Stimulated activated CD8-positive, alpha-beta memory T cell treated with anti-CD3 and anti-CD28 coated beads, Interleukin-4, amount 100 ng/mL, for 48 hours (primary cell): ENCODE measurements around the gene PAQR5.
"Not testable (repeated sequence)": the region's sequence is repeated elsewhere in the genome, so short reads cannot be mapped to it uniquely, and the experiment has no call there.

Experiments
- DNase-seq: peaks from one replicate; pipeline ENCODE4 v3.0.0-alpha.2; 2020

Gene PAQR5

GRCh38 chr15:69317392-69317841, 18.7 kb downstream of the PAQR5 start:
- no peak for DNase-seq

- DNase-seq, result no peak
Observed at GRCh38 chr15:69318033-69318432, 19.3 kb downstream of the PAQR5 start.

GRCh38 chr15:69319384-69320375, 21.0 kb downstream of the PAQR5 start:
- no peak for DNase-seq

- DNase-seq, result no peak
Observed at GRCh38 chr15:69320977-69321554, 22.4 kb downstream of the PAQR5 start.

- no peak for DNase-seq
Observed at GRCh38 chr15:69323893-69324430, 25.2 kb downstream of the PAQR5 start.

- no peak for DNase-seq
Observed at GRCh38 chr15:69324565-69324964, 25.9 kb downstream of the PAQR5 start.

- no peak for DNase-seq
Observed at GRCh38 chr15:69325456-69325971, 26.8 kb downstream of the PAQR5 start.

- DNase-seq, result no peak
Observed at GRCh38 chr15:69328080-69328479, 29.4 kb downstream of the PAQR5 start.

- no peak for DNase-seq
Observed at GRCh38 chr15:69328739-69329138, 30.0 kb downstream of the PAQR5 start.

GRCh38 chr15:69337138-69337537, 38.4 kb downstream of the PAQR5 start:
- DNase-seq, result no peak

GRCh38 chr15:69338535-69339213, 40.0 kb downstream of the PAQR5 start:
- no peak for DNase-seq

- DNase-seq, result not testable (repeated sequence)
Observed at GRCh38 chr15:69339214-69339543, 40.5 kb downstream of the PAQR5 start.

GRCh38 chr15:69340243-69340900, 41.7 kb downstream of the PAQR5 start:
- DNase-seq, result no peak

GRCh38 chr15:69341356-69341755, 42.6 kb downstream of the PAQR5 start:
- no peak for DNase-seq

- DNase-seq, result no peak
Observed at GRCh38 chr15:69342460-69343076, 43.9 kb downstream of the PAQR5 start.

- DNase-seq, result no peak
Observed at GRCh38 chr15:69343133-69343532, 44.4 kb downstream of the PAQR5 start.

GRCh38 chr15:69344238-69344637, 45.5 kb downstream of the PAQR5 start:
- no peak for DNase-seq

GRCh38 chr15:69346112-69346511, 47.4 kb downstream of the PAQR5 start:
- DNase-seq, result no peak

- DNase-seq, result no peak
Observed at GRCh38 chr15:69351333-69351732, 52.6 kb downstream of the PAQR5 start.

GRCh38 chr15:69351884-69352283, 53.2 kb downstream of the PAQR5 start:
- DNase-seq, result no peak

- no peak for DNase-seq
Observed at GRCh38 chr15:69357773-69358771, 59.4 kb downstream of the PAQR5 start.
